Kidney (tissue), 14 donors: ENCODE results near the gene TGFBR2. TPM values are rescaled to one million over a fixed set of nuclear protein-coding genes. Genes with fewer than 3 reads are reported as not detected.
A peak's percentile ranks its signal among the peaks of the same experiment; 100 is the strongest.

Source experiments
- DNase-seq, 5 donors: peaks; one replicate each; pipeline ENCODE4 v3.0.0-alpha.2; 2013 to 2020
- FAIRE-seq: peaks from 2 replicates; lab custom pipeline; 2012; peaks lifted over from hg19 to GRCh38; lab: Jason Lieb, UNC
- H3K27ac ChIP-seq, 2 donors: one replicate each; pipeline ENCODE4 v1.7.0; 2013; ENCODE audit warnings: low read depth in 2 of 2, low read length in 2 of 2, inconsistent platforms in 1 of 2
- H3K27me3 ChIP-seq: one replicate; pipeline ENCODE4 v1.7.1; 2013; ENCODE audit warnings: low read length, inconsistent platforms; ENCODE audit not compliant: control insufficient read depth, insufficient read depth
- H3K36me3 ChIP-seq, 3 donors: one replicate each; pipeline versions ENCODE4 v1.7.0 to v1.7.1; 2013; ENCODE audit warnings: low read length in 3 of 3, control low read depth in 1 of 3, inconsistent platforms in 1 of 3; ENCODE audit not compliant: insufficient read depth in 3 of 3, control insufficient read depth in 2 of 3
- H3K4me1 ChIP-seq, 3 donors: one replicate each; pipeline versions ENCODE4 v1.7.0 to v1.7.1; 2013; ENCODE audit warnings: low read length in 3 of 3, inconsistent platforms in 1 of 3, low read depth in 1 of 3; ENCODE audit not compliant: control insufficient read depth in 2 of 3, insufficient read depth in 2 of 3
- H3K4me3 ChIP-seq, 3 donors: one replicate each; pipeline versions ENCODE4 v1.7.0 to v1.8.1; 2013; ENCODE audit warnings: low read length in 3 of 3, control low read depth in 1 of 3, inconsistent platforms in 1 of 3
- H3K9ac ChIP-seq, 3 donors: one replicate each; pipeline versions ENCODE4 v1.7.0 to v1.7.1; 2013; ENCODE audit warnings: low read length in 3 of 3, control low read depth in 1 of 3, inconsistent platforms in 1 of 3
- H3K9me3 ChIP-seq, 3 donors: one replicate each; pipeline versions ENCODE4 v1.7.0 to v1.7.1; 2013; ENCODE audit warnings: low read length in 3 of 3, control low read depth in 1 of 3, inconsistent platforms in 1 of 3; ENCODE audit not compliant: control insufficient read depth in 2 of 3, insufficient read depth in 1 of 3
- intact Hi-C: fragments of 100-400 bp; cut with DNase I; formaldehyde crosslinking; loops from one replicate; pipeline ENCODE4 v1.11.1; 2022
- polyA plus RNA-seq: library from polyadenylated mRNA; stranded (reverse); fragments of 350-450 nt; fragmentation: Illumina TruSeq; extraction: RNeasy Lipid Tissue Mini Kit (QIAGEN cat#74804); gene quantifications from one replicate; pipeline ENCODE4 v1.2.3, GENCODE V29; 2014; ENCODE audit warnings: low read depth, low replicate concordance; ENCODE audit not compliant: insufficient read depth
- total RNA-seq: library from RNA; stranded (reverse); fragmentation: NEBNext Ultra II Directional; extraction: Animal tissue kit (Norgen Biotek cat#: 25700); gene quantifications from one replicate; pipeline ENCODE4 v1.2.1, GENCODE V29; 2021
- TF ChIP-seq, protein P1 (sequence below): IDR thresholded peaks from 3 replicates; pipeline ENCODE4 v1.5.1; 2012; ENCODE audit warnings: mild to moderate bottlenecking, moderate library complexity, borderline replicate concordance; ENCODE audit not compliant: insufficient read depth; ENCODE audit errors: extremely low read depth
- donor health status: control.
- donor health status: control.
- donor health status: control.
- donor health status: control.
- donor health status: control.
- donor health status: DM: yes; HTN: yes; CAD: no.
- donor health status: Normal renal cell carcinoma (clear cell type).

Gene TGFBR2
- total and polyA plus RNA-seq, 2 donors from 2014 or later = 81.8 to 243 TPM

DNA sequence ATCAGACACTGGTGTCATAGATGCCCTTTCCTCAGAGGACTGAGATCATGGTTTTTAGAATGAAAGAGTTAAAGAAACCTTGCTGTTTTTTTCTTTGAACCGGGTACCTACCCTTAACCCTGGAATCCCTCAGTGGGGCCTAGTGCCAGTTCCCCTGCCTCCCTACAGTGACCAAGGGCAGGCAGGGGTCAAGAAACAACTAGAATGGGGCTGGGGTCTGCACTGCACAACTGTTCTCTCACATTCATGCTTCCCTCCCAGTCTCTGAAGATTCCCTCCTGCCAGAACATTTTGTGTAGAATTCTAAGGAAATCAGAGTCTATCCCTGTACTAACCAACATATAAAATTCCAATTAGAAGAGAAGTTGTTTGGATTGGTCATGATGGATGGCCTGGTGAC, 47.9 kb downstream of the TGFBR2 start:
- Histone ChIP-seq H3K4me1 (peaks cover 12 to 30% (median 13%) of the 10 kb centered on the region in 3 donors), H3K36me3 (peaks cover 2 to 41% (median 24%) of the 10 kb centered on the region in 3 donors), H3K4me3 (no peak overlapping the region), H3K27ac (no peak overlapping the region), H3K27me3 (no peaks in the 10 kb centered on the region), H3K9me3 (no peaks in the 10 kb centered on the region), H3K9ac (no peak overlapping the region)
- DNase-seq (no peak), FAIRE-seq (no peak)
- intact Hi-C loops = no loop called here
- TF ChIP-seq, protein P1, sequence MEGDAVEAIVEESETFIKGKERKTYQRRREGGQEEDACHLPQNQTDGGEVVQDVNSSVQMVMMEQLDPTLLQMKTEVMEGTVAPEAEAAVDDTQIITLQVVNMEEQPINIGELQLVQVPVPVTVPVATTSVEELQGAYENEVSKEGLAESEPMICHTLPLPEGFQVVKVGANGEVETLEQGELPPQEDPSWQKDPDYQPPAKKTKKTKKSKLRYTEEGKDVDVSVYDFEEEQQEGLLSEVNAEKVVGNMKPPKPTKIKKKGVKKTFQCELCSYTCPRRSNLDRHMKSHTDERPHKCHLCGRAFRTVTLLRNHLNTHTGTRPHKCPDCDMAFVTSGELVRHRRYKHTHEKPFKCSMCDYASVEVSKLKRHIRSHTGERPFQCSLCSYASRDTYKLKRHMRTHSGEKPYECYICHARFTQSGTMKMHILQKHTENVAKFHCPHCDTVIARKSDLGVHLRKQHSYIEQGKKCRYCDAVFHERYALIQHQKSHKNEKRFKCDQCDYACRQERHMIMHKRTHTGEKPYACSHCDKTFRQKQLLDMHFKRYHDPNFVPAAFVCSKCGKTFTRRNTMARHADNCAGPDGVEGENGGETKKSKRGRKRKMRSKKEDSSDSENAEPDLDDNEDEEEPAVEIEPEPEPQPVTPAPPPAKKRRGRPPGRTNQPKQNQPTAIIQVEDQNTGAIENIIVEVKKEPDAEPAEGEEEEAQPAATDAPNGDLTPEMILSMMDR = no peak

- TF ChIP-seq, protein P1 = no peak
- Histone ChIP-seq H3K4me3 (no peak overlapping the region), H3K27ac (no peak overlapping the region), H3K36me3 (peaks cover 2 to 39% (median 21%) of the 10 kb centered on the region in 3 donors), H3K27me3 (no peaks in the 10 kb centered on the region), H3K4me1 (peaks cover 14 to 36% (median 15%) of the 10 kb centered on the region in 3 donors), H3K9ac (no peak overlapping the region), H3K9me3 (no peaks in the 10 kb centered on the region)
- DNase-seq (no peak), FAIRE-seq (no peak)
- intact Hi-C loops = no loop called here
These were observed 48.9 kb downstream of the TGFBR2 start for GRCh38 chr3:30655187-30655812.

DNA sequence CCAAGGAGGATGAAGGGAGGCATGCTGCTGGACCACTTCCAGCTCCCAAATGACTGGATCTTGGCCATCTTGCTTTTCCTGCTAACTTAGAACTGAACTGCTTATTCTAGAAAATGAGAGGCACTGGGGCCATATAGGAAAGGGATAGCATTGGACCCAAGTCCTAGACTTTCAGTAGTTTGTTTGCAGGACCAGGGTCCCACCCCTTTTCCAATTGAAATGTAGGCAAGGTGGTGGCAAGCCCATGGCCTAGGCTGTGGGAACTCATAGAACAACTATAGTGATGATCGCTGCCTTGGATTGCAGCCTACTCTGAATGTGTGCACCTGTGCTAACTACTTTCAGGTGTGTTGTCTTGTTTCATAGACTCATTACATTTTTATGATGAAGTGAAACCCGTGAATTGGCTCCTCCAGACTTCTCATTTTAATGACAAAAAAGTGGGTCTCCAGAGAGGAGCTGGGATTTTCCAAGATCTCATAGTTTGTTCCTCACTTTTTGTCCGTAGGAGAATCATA, 50.3 kb downstream of the TGFBR2 start:
- FAIRE-seq = no peak
- Histone ChIP-seq H3K9ac (no peak overlapping the region), H3K9me3 (no peaks in the 10 kb centered on the region), H3K36me3 (peaks cover 2 to 27% (median 15%) of the 10 kb centered on the region in 3 donors), H3K27ac (peak overlapping the region in 1 of 2 donors; percentile 38), H3K4me3 (no peak overlapping the region), H3K4me1 (peaks cover 14 to 43% (median 15%) of the 10 kb centered on the region in 3 donors), H3K27me3 (no peaks in the 10 kb centered on the region)
- intact Hi-C loops = no loop called here
- TF ChIP-seq, protein P1 = no peak
- no peak for DNase-seq
